HG02610 (cell line): ENCODE results near the gene EIF5B.

Source experiments
- ATAC-seq: cut with Tn5 transposase; IDR thresholded peaks from one replicate; pipeline ENCODE4 v1.9.1; 2021; ENCODE audit warnings: mild to moderate bottlenecking, moderate library complexity; ENCODE audit not compliant: unreplicated experiment

Gene EIF5B

DNA sequence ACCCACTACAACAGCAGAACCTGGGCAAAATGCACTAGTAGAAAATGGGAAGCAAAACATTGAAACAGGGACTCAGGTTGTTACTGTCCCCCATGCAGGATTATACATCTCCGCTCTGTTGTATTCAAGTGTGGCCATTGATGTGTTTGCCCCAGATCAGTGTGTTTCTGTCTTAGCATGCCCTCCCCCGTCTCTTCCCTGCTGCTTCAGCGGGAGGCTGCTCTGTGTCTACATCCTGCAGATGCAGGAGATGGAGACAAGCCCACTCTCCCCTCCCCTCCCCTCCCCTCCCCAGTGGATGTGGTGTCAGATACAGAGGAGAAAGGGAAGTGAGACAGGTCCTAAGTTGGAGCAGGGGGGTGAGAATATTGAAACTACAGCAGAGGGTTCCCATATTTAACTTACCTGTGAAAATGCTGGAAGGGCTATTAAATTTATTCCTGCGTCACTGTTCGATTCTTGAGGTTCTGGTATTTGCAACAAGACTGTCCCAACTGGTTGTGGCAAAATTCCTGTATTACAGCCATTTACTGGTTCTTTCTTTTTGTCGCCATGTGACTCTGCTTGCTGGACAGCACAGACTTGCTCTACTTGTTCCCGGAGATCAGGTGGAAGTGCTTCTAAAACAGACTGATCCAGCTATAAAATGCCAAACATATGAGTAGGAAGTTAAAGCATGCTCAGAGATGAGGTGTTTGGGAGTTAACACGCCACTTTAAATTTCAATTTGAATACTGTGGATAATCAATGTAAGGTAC lies 67.0 kb downstream of the EIF5B start:
- ATAC-seq, result no peak

DNA sequence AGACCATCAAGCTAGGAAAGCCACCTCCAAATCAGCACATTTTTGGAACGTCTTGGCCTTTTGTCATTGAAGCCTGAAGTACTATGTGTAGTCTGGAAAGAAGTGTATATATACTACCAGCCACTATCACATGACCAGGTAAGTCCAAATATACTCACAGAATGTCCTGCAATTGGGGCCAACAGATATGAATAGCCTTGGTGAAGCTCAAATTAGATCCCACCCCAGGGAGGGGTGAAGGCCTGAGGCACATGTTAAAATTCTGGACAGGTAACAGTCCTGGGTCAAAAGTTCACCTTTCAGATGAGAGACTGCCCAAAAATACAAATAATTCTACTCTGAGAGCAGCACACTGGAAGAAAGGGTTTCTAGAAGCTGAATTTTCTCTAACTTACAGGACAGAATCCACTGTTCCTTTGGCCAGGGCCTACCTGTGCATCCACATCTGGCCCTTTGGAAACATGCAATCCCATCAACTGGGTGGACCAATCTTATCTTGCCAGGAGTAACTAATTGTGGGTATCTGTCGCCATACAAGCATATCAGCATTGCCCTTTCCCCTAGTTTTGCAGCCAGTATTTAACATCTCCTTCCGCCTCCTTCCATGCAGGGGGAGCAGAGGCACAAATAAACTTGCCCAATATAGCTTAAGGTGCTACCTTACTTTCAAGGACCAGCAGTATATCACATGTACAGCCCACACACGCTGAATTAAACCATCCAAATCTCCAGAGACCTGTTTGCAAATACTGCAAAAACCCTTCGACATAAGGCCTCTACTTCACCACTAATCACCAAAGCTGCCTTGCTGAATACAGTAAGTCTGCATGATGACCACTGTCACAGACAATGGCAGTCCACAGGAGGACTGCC lies 67.8 kb downstream of the EIF5B start:
- no peak for ATAC-seq

DNA sequence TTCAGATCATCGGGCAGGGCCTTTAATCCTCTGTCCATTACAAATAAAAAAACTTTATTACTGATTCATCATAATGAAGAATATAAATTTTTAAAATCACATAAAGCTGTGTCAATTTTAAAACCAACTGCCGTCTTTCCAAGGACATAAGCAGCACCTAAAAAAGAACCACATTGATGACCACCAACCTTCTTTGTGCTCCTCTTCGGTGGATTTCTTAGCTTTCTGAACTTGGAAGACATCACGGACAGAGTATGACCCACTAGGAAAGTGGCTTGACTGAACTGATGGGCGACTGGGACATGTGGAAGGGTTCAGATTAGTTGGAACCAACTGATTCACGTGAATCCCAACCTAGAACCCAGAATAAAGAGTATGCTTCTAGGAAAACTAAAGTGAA lies 68.9 kb downstream of the EIF5B start:
- no peak for ATAC-seq

DNA sequence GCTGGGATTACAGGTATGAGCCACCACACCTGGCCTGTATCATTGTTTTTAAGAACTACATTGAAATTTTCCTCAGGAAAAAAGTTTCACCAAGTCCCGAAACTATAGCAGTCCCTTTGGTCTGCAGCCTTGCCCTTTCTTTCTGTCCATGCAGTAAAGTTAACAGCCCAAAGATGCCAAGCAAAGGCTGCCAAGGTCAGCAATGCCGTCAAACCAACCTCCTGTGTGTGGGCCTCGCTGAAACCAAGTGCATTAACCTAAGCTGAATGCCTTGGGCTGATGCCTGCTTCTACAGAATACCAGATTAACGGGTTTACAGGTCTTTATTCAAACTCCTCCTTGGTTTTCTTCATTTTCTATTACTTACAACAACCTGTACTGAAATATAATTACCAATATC lies 73.1 kb downstream of the EIF5B start:
- no peak for ATAC-seq

DNA sequence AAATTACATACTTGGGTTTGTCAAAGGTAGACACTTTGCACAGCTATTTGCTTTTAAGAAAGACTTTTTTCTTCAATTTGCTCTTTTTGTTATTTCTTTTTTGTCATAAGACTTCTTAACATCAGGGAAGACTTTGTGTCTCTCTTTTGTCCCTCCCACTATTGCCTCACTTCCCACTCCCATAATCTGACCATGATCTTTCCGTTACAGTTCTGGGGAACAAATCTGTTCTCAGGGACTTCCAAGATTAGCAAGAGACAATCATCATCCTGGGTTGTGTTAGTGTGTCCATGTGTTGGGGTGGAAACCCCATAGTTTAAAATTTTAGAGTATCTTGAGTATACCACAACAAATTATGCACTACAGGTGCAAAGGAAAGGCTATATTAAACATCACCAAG lies 77.4 kb downstream of the EIF5B start:
- no peak for ATAC-seq

DNA sequence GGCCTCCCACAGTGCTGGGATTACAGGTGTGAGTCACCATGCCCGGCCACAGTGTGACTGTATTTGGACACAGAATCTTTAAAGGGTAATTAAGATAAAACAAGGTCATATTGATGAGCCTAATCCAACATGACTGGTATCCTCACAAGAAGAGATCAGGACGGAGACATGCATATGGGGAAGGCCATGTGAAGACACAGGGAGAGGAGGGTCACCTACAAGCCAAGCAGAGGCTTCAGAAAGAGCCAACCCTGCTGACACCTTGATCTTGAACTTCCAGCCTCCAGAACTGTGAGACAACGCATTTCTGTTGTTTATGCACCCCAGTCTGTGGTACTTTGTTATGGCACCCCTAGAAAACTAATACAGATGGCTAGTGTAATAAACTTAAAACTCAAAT lies 80.2 kb downstream of the EIF5B start:
- no peak for ATAC-seq

DNA sequence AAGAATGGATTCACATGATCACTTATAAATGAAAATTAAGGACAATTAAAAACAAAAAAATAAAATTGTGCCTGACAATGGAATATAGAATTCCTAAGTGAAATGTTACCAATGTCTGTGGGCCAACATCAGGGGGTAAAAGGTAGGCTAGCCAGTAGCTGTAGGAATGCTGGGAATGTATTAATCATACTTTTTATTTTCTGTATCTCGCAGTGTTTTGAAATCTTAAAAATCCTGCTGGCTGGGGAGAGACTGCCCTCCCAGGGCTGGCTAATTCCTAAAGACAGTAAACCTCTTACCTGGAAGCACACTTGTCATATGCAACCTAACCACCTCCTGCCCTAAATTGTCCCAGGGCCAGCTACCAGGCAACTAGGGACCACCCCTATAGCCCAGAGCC lies 82.8 kb downstream of the EIF5B start:
- no peak for ATAC-seq

GRCh38 chr2:99420751-99421299 lies 83.6 kb downstream of the EIF5B start:
- no peak for ATAC-seq

DNA sequence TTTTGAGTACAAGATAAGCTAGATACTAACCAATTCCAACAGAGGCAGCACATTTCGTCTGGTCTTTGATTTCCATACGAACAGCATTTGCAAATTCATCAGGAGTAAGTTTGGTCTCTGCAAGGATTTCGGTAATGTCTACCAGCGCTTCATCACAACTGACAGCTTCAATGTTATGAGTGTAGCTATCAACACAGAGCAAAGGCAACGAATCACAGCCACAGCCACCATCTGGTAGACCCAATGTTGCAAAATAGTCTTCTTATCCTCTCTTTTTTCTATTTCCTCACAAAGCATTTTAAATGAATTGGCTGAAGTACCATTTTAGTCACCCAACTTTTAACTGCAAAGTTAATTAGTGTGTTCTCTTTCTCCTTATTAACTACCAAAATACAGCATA lies 84.3 kb downstream of the EIF5B start:
- ATAC-seq, result no peak

GRCh38 chr2:99422599-99422998 lies 85.4 kb downstream of the EIF5B start:
- peak; percentile 56 for ATAC-seq

DNA sequence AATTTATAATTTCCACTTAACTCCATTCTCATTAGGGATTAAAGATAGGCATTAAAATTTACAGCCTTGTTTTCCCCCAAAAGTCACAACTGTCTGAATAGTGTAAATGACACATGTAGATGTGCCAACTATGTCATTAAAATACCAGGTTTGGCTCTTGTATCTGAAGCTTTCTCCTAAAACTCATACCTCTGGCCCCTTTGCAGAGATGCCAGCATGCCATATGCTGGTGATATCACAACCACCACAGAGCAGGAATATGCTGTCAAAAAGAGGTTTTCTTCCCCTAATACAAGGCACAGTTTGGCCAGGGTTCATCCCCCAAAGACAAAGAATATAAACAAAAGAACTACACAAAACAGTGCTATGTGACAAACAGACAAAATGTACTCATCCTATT lies 87.2 kb downstream of the EIF5B start:
- ATAC-seq, result no peak

GRCh38 chr2:99425022-99425421 lies 87.8 kb downstream of the EIF5B start:
- no peak for ATAC-seq

DNA sequence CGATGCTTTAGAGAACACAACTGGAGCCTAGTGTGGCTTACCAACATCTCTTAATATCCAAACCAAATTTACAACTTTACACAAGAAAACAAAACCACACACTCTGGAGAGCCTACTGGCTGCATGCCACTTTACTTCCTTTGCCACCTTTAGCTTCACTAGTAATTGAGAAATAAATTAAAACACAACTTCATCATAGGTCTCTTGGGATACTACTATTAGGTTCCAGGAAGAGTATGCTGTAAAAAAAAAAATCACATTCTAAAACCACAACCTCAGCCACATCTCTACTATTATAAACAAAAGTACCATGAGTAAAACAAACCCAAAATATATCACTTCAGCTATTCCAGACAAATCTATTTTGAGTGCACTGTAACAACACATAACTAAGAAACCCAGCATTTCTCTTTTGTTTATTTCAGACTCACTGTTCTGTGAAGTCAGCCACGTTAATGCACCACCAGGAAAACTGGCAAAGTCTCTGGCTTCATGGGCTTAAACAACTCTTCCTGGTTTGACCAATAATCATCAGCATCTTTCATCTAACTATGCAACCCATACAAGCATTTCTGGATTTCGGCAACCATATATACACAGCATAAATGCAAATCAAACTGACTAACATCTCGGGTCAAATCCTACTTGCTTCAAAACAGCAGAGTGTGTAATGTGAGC lies 93.6 kb downstream of the EIF5B start:
- no peak for ATAC-seq

GRCh38 chr2:99431587-99432275 lies 94.5 kb downstream of the EIF5B start:
- ATAC-seq, result no peak

GRCh38 chr2:99433340-99433739 lies 96.2 kb downstream of the EIF5B start:
- no peak for ATAC-seq

- no peak for ATAC-seq
These were observed 99.7 kb downstream of the EIF5B start for GRCh38 chr2:99436874-99437273.

DNA sequence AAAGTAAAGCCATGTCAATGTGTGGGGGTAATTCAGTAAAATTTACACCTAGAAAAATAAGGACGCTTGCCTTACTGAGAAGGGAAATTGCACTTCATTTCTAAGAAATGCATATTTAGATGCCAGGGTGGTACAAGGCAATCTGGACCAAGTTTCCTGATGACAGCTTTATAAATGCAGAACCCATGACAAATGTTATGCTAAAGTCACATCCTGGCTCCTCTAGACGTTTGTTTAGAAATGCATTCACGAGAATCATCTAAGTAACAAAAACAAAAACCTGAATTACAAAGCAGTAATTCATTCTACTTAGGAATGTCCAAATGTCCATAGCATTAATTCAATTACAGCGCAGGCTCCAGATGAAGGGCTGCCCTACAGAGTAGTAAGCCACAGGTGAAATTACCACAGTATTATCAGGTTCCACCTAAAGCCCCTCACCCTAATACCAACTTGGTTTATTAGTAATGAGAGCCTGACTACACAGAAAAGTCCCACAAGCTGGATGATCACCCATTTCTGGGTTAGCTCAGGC lies 102.8 kb downstream of the EIF5B start:
- ATAC-seq, result no peak

GRCh38 chr2:99442837-99443236 lies 105.6 kb downstream of the EIF5B start:
- no peak for ATAC-seq

DNA sequence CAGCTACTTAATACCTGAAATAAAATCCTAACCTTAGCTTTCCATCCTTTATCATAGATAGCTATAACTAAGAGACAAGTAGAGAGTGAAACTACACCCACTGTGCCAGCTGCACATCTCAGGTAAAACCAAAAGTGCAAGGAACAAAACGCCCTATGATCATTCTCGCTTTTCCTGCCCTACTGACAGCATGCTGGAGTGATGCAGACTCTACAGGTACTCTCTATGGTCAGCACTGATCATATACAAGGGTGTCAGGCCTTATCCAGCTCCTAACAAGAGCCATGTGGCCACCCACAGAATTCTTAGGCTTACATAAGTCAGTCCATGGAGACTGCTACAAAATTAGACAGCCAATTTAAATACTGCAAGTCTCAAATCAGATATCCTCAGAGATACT lies 107.0 kb downstream of the EIF5B start:
- ATAC-seq, result no peak

- ATAC-seq, result no peak
These were observed 107.9 kb downstream of the EIF5B start for GRCh38 chr2:99445065-99445464.

GRCh38 chr2:99448556-99448955 lies 111.4 kb downstream of the EIF5B start:
- no peak for ATAC-seq
